MM.1S (cell line): ENCODE measurements around the gene PLCB2.

Experiments used
- DNase-seq: peaks from one replicate; pipeline ENCODE4 v3.0.0-alpha.2; 2015
- H2AFZ ChIP-seq: fragments of 300-600 bp; sonication (generic); 2 replicates; pipeline ENCODE4 v1.6.0; 2016; ENCODE audit warnings: antibody characterized with exemption, low read length
- H3F3A ChIP-seq: fragments of 300-600 bp; sonication (generic); 2 replicates; pipeline ENCODE4 v1.6.1; 2016; ENCODE audit warnings: mild to moderate bottlenecking, antibody characterized with exemption, low read length, moderate library complexity, mixed read lengths; ENCODE audit not compliant: insufficient read depth
- H3K27ac ChIP-seq: fragments of 300-600 bp; sonication (generic); 2 replicates; pipeline ENCODE4 v1.5.1; 2016; ENCODE audit warnings: mild to moderate bottlenecking, low read length
- H3K27me3 ChIP-seq: fragments of 300-600 bp; sonication (generic); replicated peaks from 2 replicates; pipeline ENCODE4 v1.6.0; 2016; ENCODE audit warnings: low read length; ENCODE audit not compliant: insufficient read depth
- H3K36me3 ChIP-seq: fragments of 300-600 bp; sonication (generic); replicated peaks from 2 replicates; pipeline ENCODE4 v1.6.1; 2016; ENCODE audit warnings: mild to moderate bottlenecking, low read length, mixed read lengths; ENCODE audit not compliant: insufficient read depth
- H3K4me1 ChIP-seq: fragments of 300-600 bp; sonication (generic); 2 replicates; pipeline ENCODE4 v1.6.1; 2016; ENCODE audit warnings: low read length, mixed read lengths
- H3K4me2 ChIP-seq: fragments of 300-600 bp; sonication (generic); 2 replicates; pipeline ENCODE4 v1.6.0; 2016; ENCODE audit warnings: low read depth, low read length
- H3K4me3 ChIP-seq: fragments of 300-600 bp; sonication (generic); 2 replicates; pipeline ENCODE4 v1.5.1; 2016; ENCODE audit warnings: low read length, mixed read lengths
- H3K79me2 ChIP-seq: fragments of 300-600 bp; sonication (generic); 2 replicates; pipeline ENCODE4 v1.6.1; 2016; ENCODE audit warnings: mixed run types, low read length, mixed read lengths
- H3K9ac ChIP-seq: fragments of 300-600 bp; sonication (generic); 2 replicates; pipeline ENCODE4 v1.6.1; 2016; ENCODE audit warnings: low read length, mixed read lengths
- H3K9me2 ChIP-seq: fragments of 300-600 bp; sonication (generic); replicated peaks from 2 replicates; pipeline ENCODE4 v1.6.1; 2016; ENCODE audit warnings: mild to moderate bottlenecking, low read length, mixed read lengths; ENCODE audit not compliant: insufficient read depth
- H3K9me3 ChIP-seq: fragments of 300-600 bp; sonication (generic); replicated peaks from 2 replicates; pipeline ENCODE4 v1.6.1; 2016; ENCODE audit warnings: mild to moderate bottlenecking, low read length, mixed read lengths; ENCODE audit not compliant: insufficient read depth
- H4K20me1 ChIP-seq: fragments of 300-600 bp; sonication (generic); 2 replicates; pipeline ENCODE4 v1.6.1; 2016; ENCODE audit warnings: mild to moderate bottlenecking, low read length, moderate library complexity, mixed read lengths; ENCODE audit not compliant: insufficient read depth
- CTCF ChIP-seq: fragments of 300-600 bp; sonication (generic); IDR thresholded peaks from 2 replicates; pipeline ENCODE4 v1.5.1; 2016; ENCODE audit warnings: antibody characterized with exemption, low read length, mixed read lengths
- EZH2 ChIP-seq: fragments of 300-600 bp; sonication (generic); optimal IDR thresholded peaks from 2 replicates; pipeline ENCODE3; 2017; ENCODE audit warnings: low read depth, mild to moderate bottlenecking, antibody characterized with exemption, low read length, mixed read lengths
- EZH2phosphoT487 ChIP-seq: fragments of 300-600 bp; sonication (generic); IDR thresholded peaks from 2 replicates; pipeline ENCODE4 v1.6.1; 2018; ENCODE audit warnings: antibody characterized with exemption, low read length

PLCB2 gene

GRCh38 chr15:40289140-40289775 lies 18.5 kb downstream of the PLCB2 start:
- Histone ChIP-seq H3F3A (no peaks in the 10 kb centered on the region), H3K9me2 (no peaks in the 10 kb centered on the region), H3K9me3 (no peaks in the 10 kb centered on the region), H3K4me1 (no peaks in the 10 kb centered on the region), H3K4me2 (no peak overlapping the region), H2AFZ (no peak overlapping the region), H3K27me3 (peaks cover 15% of the 10 kb centered on the region), H3K27ac (no peak overlapping the region), H3K9ac (no peak overlapping the region), H3K4me3 (no peak overlapping the region), H3K79me2 (no peaks in the 10 kb centered on the region), H3K36me3 (no peaks in the 10 kb centered on the region), H4K20me1 (no peaks in the 10 kb centered on the region)
- no peak for DNase-seq
- TF ChIP-seq EZH2 (no peak), EZH2phosphoT487 (no peak), CTCF (no peak)

GRCh38 chr15:40287968-40288367 lies 19.8 kb downstream of the PLCB2 start:
- Histone ChIP-seq H3K9ac (no peak overlapping the region), H3K27me3 (peaks cover 27% of the 10 kb centered on the region)

GRCh38 chr15:40287505-40287904 lies 20.2 kb downstream of the PLCB2 start:
- Histone ChIP-seq H4K20me1 (no peaks in the 10 kb centered on the region), H3K9ac (no peak overlapping the region), H2AFZ (no peak overlapping the region), H3K4me2 (no peak overlapping the region), H3F3A (no peaks in the 10 kb centered on the region), H3K4me1 (no peaks in the 10 kb centered on the region), H3K9me3 (no peaks in the 10 kb centered on the region), H3K79me2 (no peaks in the 10 kb centered on the region), H3K27me3 (peaks cover 29% of the 10 kb centered on the region), H3K9me2 (no peaks in the 10 kb centered on the region), H3K4me3 (no peak overlapping the region), H3K36me3 (no peaks in the 10 kb centered on the region), H3K27ac (no peak overlapping the region)
- TF ChIP-seq CTCF (no peak), EZH2phosphoT487 (no peak), EZH2 (no peak)
- DNase-seq: no peak

More at GRCh38 chr15:40287968-40288367, 19.8 kb downstream of the PLCB2 start:
- H3K9me3 ChIP-seq: no peaks in the 10 kb centered on the region
- TF ChIP-seq EZH2 (no peak), EZH2phosphoT487 (no peak), CTCF (no peak)
- H2AFZ ChIP-seq: no peak overlapping the region
- H3F3A ChIP-seq: no peaks in the 10 kb centered on the region
- no peak overlapping the region for H3K4me2 ChIP-seq
- H3K4me3 ChIP-seq: no peak overlapping the region
- H3K79me2 ChIP-seq: no peaks in the 10 kb centered on the region
- H3K36me3 ChIP-seq: no peaks in the 10 kb centered on the region
- H3K4me1 ChIP-seq: no peaks in the 10 kb centered on the region
- no peaks in the 10 kb centered on the region for H3K9me2 ChIP-seq
- no peak for DNase-seq
- no peaks in the 10 kb centered on the region for H4K20me1 ChIP-seq
- H3K27ac ChIP-seq: no peak overlapping the region
